Naive thymus-derived CD8-positive, alpha-beta T cell (primary cell): Measurements from ENCODE around the gene SPATA24. TPM values are rescaled to one million over a fixed set of nuclear protein-coding genes. Genes with fewer than 3 reads are reported as not detected.
"Not testable (repeated sequence)": the region's sequence is repeated elsewhere in the genome, so short reads cannot be mapped to it uniquely, and the experiment has no call there.

Experiments
- ATAC-seq, 2 donors: fragments of 150-1000 bp; cut with Tn5 transposase in 1 of 2; sonication (Bioruptor Pico), chemical (Tn5 transposase) in 1 of 2; 1 replicate in 1 of 2; 2 replicates in 1 of 2; pipeline ENCODE4 v1.10.0; 2021; ENCODE audit warnings: mild to moderate bottlenecking in 2 of 2, moderate library complexity in 2 of 2
- POLR2A ChIA-PET: fragments of 350-600 bp; sonication (Branson Sonifier 250); formaldehyde crosslinking; loops from one replicate; lab custom pipeline; 2021; ENCODE audit warnings: antibody characterized with exemption; lab: Charles Lee
- DNase-seq, 10 donors: peaks; one replicate each; pipeline versions ENCODE4 v3.0.0 to v3.0.0-alpha.2; 2020 to 2022
- H3K27ac Mint-ChIP-seq, 10 donors: one replicate each; pipeline ENCODE4 v1.8.0; 2020 to 2022; ENCODE audit warnings: mild to moderate bottlenecking in 10 of 10, mixed read lengths in 10 of 10, moderate library complexity in 4 of 10, inconsistent platforms in 1 of 10
- H3K27me3 Mint-ChIP-seq, 5 donors: one replicate each; pipeline ENCODE4 v1.8.0; 2021 to 2022; ENCODE audit warnings: mixed read lengths in 5 of 5
- H3K36me3 Mint-ChIP-seq, 3 donors: one replicate each; pipeline ENCODE4 v1.8.0; 2020 to 2022; ENCODE audit warnings: mixed read lengths in 3 of 3, mild to moderate bottlenecking in 2 of 3, inconsistent platforms in 1 of 3
- H3K4me1 Mint-ChIP-seq, 4 donors: one replicate each; pipeline ENCODE4 v1.8.0; 2021 to 2022; ENCODE audit warnings: mixed read lengths in 4 of 4
- H3K4me3 Mint-ChIP-seq, 10 donors: one replicate each; pipeline ENCODE4 v1.8.0; 2020 to 2022; ENCODE audit warnings: mild to moderate bottlenecking in 10 of 10, mixed read lengths in 10 of 10, moderate library complexity in 6 of 10, inconsistent platforms in 1 of 10
- H3K9me3 Mint-ChIP-seq, 9 donors: one replicate each; pipeline ENCODE4 v1.8.0; 2020 to 2022; ENCODE audit warnings: mixed read lengths in 9 of 9, mild to moderate bottlenecking in 3 of 9, inconsistent platforms in 1 of 9, moderate library complexity in 1 of 9
- polyA plus RNA-seq, 3 donors: library from polyadenylated mRNA; unstranded; fragments of 300-500 nt; fragmentation: Illumina TruSeq; gene quantifications; one replicate each; pipeline ENCODE4 v1.2.3, GENCODE V29; 2021
- total RNA-seq, 8 experiments: library from RNA in 2 of 8; stranded (reverse) in 2 of 8; gene quantifications; one replicate each; pipeline ENCODE4 v1.2.3 and lab custom pipeline; 2021 to 2026

The SPATA24 gene
- total and polyA plus RNA-seq, 5 experiments from 2014 or later, result 2.9 to 8.7 (median 4.4) TPM

GRCh38 chr5:139347863-139348262 is 56.0 kb downstream of the SPATA24 start:
- Mint-ChIP-seq H3K36me3 (peaks cover 0 to 57% (median 18%) of the 10 kb centered on the region in 3 donors), H3K4me1 (peaks cover 14 to 80% (median 69%) of the 10 kb centered on the region in 4 donors), H3K4me3 (peak overlapping the region in 1 of 10 donors; percentile 22)
- not testable (repeated sequence) for DNase-seq, H3K27ac Mint-ChIP-seq, H3K27me3 Mint-ChIP-seq, H3K9me3 Mint-ChIP-seq, ATAC-seq
- POLR2A ChIA-PET, result interaction anchor here (0.7 to 1.0 kb wide), 3 partner anchors 16 to 55 kb away, joined by 3 to 4 read pairs (median 3); no protein-coding TSS in a partner anchor

Other genes starting within 250 kb of the SPATA24 start
- gene SIL1, start 205.7 kb downstream of the SPATA24 start, total RNA-seq, result 10 to 100 TPM; 14.3 to 16.2 TPM
- gene SIL1, start 205.7 kb downstream of the SPATA24 start, polyA plus RNA-seq, result 10 to 100 TPM; 11.9 to 14.2 (median 13.5) TPM
- 100 to 1,000 TPM; 259 to 272 TPM for gene MATR3, start 110.3 kb downstream of the SPATA24 start, total RNA-seq
- gene MATR3, start 110.3 kb downstream of the SPATA24 start, polyA plus RNA-seq, result 100 to 1,000 TPM; 323 to 351 (median 327) TPM
- gene PAIP2, start 62.2 kb downstream of the SPATA24 start, total RNA-seq, result 100 to 1,000 TPM; 129 to 150 TPM
- gene PAIP2, start 62.2 kb downstream of the SPATA24 start, polyA plus RNA-seq, result 100 to 1,000 TPM; 359 to 455 (median 406) TPM
- under 1 TPM in 1 of 2 experiments, not detected in 1; 0.34 TPM for gene SLC23A1, start 20.8 kb downstream of the SPATA24 start, total RNA-seq
- under 1 TPM in 1 of 3 donors, not detected in 2; 0.15 TPM for gene SLC23A1, start 20.8 kb downstream of the SPATA24 start, polyA plus RNA-seq
- gene MZB1, start 14.2 kb downstream of the SPATA24 start, total RNA-seq, result 1 to 10 TPM; 2.2 to 2.5 TPM
- gene MZB1, start 14.2 kb downstream of the SPATA24 start, polyA plus RNA-seq, result under 1 TPM in 2 of 3 donors, not detected in 1; 0.37 to 0.84 TPM
- gene PROB1, start 9.0 kb downstream of the SPATA24 start, total RNA-seq, result under 1 TPM; 0.75 to 0.88 TPM
- under 1 TPM; 0.03 to 0.32 (median 0.11) TPM for gene PROB1, start 9.0 kb downstream of the SPATA24 start, polyA plus RNA-seq
- 1 to 10 TPM; 3.8 to 5.5 TPM for gene DNAJC18, start 35.4 kb upstream of the SPATA24 start, total RNA-seq
- gene DNAJC18, start 35.4 kb upstream of the SPATA24 start, polyA plus RNA-seq, result 1 to 10 TPM; 2.8 to 9.1 (median 5.1) TPM
- gene ECSCR, start 58.7 kb upstream of the SPATA24 start, total RNA-seq, result not detected
- gene ECSCR, start 58.7 kb upstream of the SPATA24 start, polyA plus RNA-seq, result under 1 TPM in 1 of 3 donors, not detected in 2; 0.36 TPM
- under 1 TPM in 1 of 2 experiments, not detected in 1; 0.13 TPM for gene SMIM33, start 66.9 kb upstream of the SPATA24 start, total RNA-seq
- gene SMIM33, start 66.9 kb upstream of the SPATA24 start, polyA plus RNA-seq, result under 1 TPM; 0.17 to 0.43 (median 0.30) TPM
- 10 to 100 TPM; 65.3 to 68.1 TPM for gene STING1, start 78.7 kb upstream of the SPATA24 start, total RNA-seq
- gene STING1, start 78.7 kb upstream of the SPATA24 start, polyA plus RNA-seq, result 10 to 100 TPM; 40.6 to 87.3 (median 45.1) TPM
- 100 to 1,000 TPM; 223 to 236 TPM for gene UBE2D2, start 157.2 kb upstream of the SPATA24 start, total RNA-seq
- gene UBE2D2, start 157.2 kb upstream of the SPATA24 start, polyA plus RNA-seq, result 100 to 1,000 TPM; 356 to 403 (median 359) TPM
- 1 to 10 TPM; 6.8 to 8.3 TPM for gene CXXC5, start 244.3 kb upstream of the SPATA24 start, total RNA-seq
- 10 to 100 TPM in 1 of 3 donors, 1 to 10 TPM in 2; 2.6 to 24.6 (median 3.7) TPM for gene CXXC5, start 244.3 kb upstream of the SPATA24 start, polyA plus RNA-seq